GM13977 (cell line): ENCODE results near the gene LCE3B.
A peak's percentile ranks its signal among the peaks of the same experiment; 100 is the strongest.

Experiments
- DNase-seq: peaks from one replicate; pipeline ENCODE4 v3.0.0; 2012; ENCODE audit warnings: low spot score
- in situ Hi-C: fragments of 300-500 bp; cut with MboI; formaldehyde crosslinking; loops from one replicate; pipeline ENCODE4 v1.12.0; 2022; ENCODE audit warnings: low sequenced_read_pairs, low pct_unique_long_range_greater_than_20kb, mixed read lengths, inconsistent platforms; ENCODE audit not compliant: unreplicated experiment
- TF ChIP-seq, protein P1 (sequence below): IDR thresholded peaks from 2 replicates; pipeline ENCODE4 v1.5.1; 2012; ENCODE audit warnings: mild to moderate bottlenecking, control low read depth; ENCODE audit not compliant: insufficient read depth; ENCODE audit errors: extremely low read depth, missing control alignments

Gene LCE3B

DNA sequence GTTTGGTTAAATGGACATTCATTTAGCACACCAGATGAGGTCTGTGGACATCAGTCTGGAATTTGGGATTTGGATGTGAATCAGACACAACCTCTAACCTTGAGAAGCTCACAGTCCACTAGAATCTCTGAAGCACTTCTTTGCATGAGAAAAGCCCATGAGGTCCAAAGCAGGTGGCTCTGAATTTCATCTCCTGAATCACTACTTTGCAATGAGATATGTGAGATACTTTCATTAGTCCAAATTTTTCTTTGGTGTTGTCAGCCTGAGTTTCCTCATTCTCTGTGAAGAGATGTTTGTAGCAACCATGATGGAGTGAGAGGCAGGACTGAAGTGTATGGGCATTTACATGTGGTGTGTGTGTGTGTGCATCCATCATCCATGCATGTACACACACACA is 33.0 kb downstream of the LCE3B start:
- DNase-seq, result no peak
- in situ Hi-C loops, result no loop called here
- TF ChIP-seq, protein P1, sequence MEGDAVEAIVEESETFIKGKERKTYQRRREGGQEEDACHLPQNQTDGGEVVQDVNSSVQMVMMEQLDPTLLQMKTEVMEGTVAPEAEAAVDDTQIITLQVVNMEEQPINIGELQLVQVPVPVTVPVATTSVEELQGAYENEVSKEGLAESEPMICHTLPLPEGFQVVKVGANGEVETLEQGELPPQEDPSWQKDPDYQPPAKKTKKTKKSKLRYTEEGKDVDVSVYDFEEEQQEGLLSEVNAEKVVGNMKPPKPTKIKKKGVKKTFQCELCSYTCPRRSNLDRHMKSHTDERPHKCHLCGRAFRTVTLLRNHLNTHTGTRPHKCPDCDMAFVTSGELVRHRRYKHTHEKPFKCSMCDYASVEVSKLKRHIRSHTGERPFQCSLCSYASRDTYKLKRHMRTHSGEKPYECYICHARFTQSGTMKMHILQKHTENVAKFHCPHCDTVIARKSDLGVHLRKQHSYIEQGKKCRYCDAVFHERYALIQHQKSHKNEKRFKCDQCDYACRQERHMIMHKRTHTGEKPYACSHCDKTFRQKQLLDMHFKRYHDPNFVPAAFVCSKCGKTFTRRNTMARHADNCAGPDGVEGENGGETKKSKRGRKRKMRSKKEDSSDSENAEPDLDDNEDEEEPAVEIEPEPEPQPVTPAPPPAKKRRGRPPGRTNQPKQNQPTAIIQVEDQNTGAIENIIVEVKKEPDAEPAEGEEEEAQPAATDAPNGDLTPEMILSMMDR, result no peak

GRCh38 chr1:152654110-152654509 is 40.5 kb downstream of the LCE3B start:
- TF ChIP-seq, protein P1, result peak; percentile 78
- peak; percentile 61 for DNase-seq
- in situ Hi-C loops, result no loop called here

DNA sequence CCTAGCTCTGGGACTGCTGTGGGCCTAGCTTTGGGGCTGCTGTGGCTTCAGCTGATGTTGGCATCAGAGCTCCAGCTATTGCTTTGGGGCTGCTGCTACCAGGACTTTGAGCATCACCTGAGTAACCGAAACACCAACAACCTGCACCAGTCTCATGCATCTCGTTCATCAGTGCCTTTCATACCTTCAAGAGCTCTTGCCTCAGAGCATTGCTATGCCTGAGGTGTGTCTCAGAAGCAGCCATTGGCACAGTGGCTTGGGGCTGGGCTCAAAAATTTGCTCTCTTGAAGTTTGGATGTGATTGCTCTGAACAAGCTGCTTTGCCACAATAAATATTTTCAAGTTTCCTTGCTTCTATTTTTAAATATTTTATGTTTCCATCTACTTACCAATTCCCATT is 42.8 kb downstream of the LCE3B start:
- no peak for DNase-seq
- in situ Hi-C loops, result no loop called here
- TF ChIP-seq, protein P1, result no peak

DNA sequence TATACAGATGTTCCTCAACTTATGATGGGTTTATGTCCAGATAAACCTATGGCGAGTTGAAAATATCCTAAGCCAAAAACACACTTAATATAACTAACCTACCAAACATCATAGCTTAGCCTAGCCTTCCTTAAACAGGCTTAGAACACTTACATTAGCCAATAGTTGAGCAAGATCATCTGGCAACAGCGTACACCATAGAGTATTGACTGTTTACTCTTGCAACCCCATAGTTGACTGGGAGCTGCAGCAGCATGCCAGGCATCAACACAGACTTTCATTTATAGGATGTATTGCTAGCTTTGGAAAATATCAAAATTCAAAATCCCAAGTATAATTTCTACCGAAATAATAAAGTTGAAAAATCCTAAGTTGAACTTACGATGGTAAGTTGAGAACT is 44.1 kb downstream of the LCE3B start:
- in situ Hi-C loops, result no loop called here
- TF ChIP-seq, protein P1, result no peak
- DNase-seq, result no peak

GRCh38 chr1:152658649-152659048 is 45.0 kb downstream of the LCE3B start:
- TF ChIP-seq, protein P1, result no peak
- DNase-seq, result no peak
- in situ Hi-C loops, result no loop called here

GRCh38 chr1:152663098-152663497 is 49.5 kb downstream of the LCE3B start, which contains the start of gene LCE2D:
Gene LCE2D (plus strand): TSS chr1:152663380. CDS start chr1:152664106, 726 bp downstream.
- in situ Hi-C loops, result no loop called here

More at GRCh38 chr1:152663098-152663497, 49.5 kb downstream of the LCE3B start, which contains the start of gene LCE2D:
- no peak for DNase-seq
- TF ChIP-seq, protein P1, result no peak
